HCT116 (cell line): Measurements from ENCODE around the gene COQ10A. TPM values are rescaled to one million over a fixed set of nuclear protein-coding genes. Genes with fewer than 3 reads are reported as not detected.

Source experiments
- ATAC-seq: fragments of 200-7000 bp; cut with Tn5 transposase; 2 replicates; pipeline ENCODE4 v1.9.1; 2020; ENCODE audit warnings: mild to moderate bottlenecking, moderate library complexity
- BruUV-seq: library from RNA; stranded (reverse); fragments of 400-500 nt; replicated peaks from 2 replicates; lab custom pipeline; 2021; lab: Mats Ljungman, UMichigan
- CTCF ChIA-PET: fragments of 300-600 bp; sonication (Branson Sonifier 250); formaldehyde crosslinking; loops from one replicate; lab custom pipeline; 2021; ENCODE audit warnings: antibody characterized with exemption; lab: Charles Lee
- POLR2A ChIA-PET: fragments of 300-600, 350-600 bp; sonication (Branson Sonifier 250); formaldehyde crosslinking; loops from one replicate; lab custom pipeline; 2021; ENCODE audit warnings: antibody characterized with exemption; lab: Charles Lee
- RAD21 ChIA-PET, 2 experiments: fragments of 300-600 bp; sonication (Branson Sonifier 250); formaldehyde crosslinking; loops; one replicate each; lab custom pipeline; 2023; ENCODE audit warnings: low total read pairs in 2 of 2; ENCODE audit not compliant: uncharacterized antibody in 2 of 2, unreplicated experiment in 2 of 2, low non-redundant PET in 1 of 2; lab: Charles Lee
- DNase-seq: peaks from one replicate; pipeline ENCODE4 v3.0.0-alpha.2; 2010; ENCODE audit warnings: low read depth, low spot score
- H2AFZ ChIP-seq: fragments of 200-600 bp; shearing (Covaris generic), sonication (generic); 2 replicates; pipeline ENCODE4 v1.6.1; 2017; ENCODE audit warnings: low read depth, mixed run types, mixed read lengths, antibody characterized with exemption, low read length; ENCODE audit not compliant: poor library complexity, severe bottlenecking
- H3K27ac ChIP-seq: 2 replicates; pipeline ENCODE4 v1.5.1; 2012; ENCODE audit warnings: low read depth, low read length
- H3K27me3 ChIP-seq: fragments of 200-600 bp; sonication (generic); 2 replicates; pipeline ENCODE4 v1.6.1; 2016; ENCODE audit warnings: mixed run types, low read length, mixed read lengths; ENCODE audit not compliant: insufficient read depth
- H3K36me3 ChIP-seq, 2 experiments: fragments of 200-500 bp in 1 of 2; fragments of 200-600 bp in 1 of 2; sonication (Bioruptor generic) in 1 of 2; sonication (generic) in 1 of 2; 2 replicates each; pipeline versions ENCODE4 v1.5.1 to v1.6.1; 2014 to 2016; ENCODE audit warnings: low read length in 2 of 2, inconsistent platforms in 1 of 2, mixed read lengths in 1 of 2, mixed run types in 1 of 2; ENCODE audit not compliant: insufficient read depth in 2 of 2, control insufficient read depth in 1 of 2
- H3K4me1 ChIP-seq, 2 experiments: fragments of 200-600 bp in 1 of 2; sonication (generic) in 1 of 2; 2 replicates each; pipeline versions ENCODE4 v1.5.1 to v1.6.1; 2012 to 2017; ENCODE audit warnings: low read length in 2 of 2, inconsistent platforms in 1 of 2, mild to moderate bottlenecking in 1 of 2, mixed read lengths in 1 of 2, mixed run types in 1 of 2, moderate library complexity in 1 of 2; ENCODE audit not compliant: insufficient read depth in 2 of 2, control insufficient read depth in 1 of 2
- H3K4me2 ChIP-seq: fragments of 200-600 bp; sonication (generic); 2 replicates; pipeline ENCODE4 v1.6.1; 2017; ENCODE audit warnings: mixed run types, low read length, mixed read lengths
- H3K4me3 ChIP-seq, 2 experiments: fragments of 200-600 bp in 1 of 2; sonication (generic) in 1 of 2; replicated peaks in 1 of 2; 2 replicates each; pipeline ENCODE4 v1.5.1; 2011 to 2016; ENCODE audit warnings: low read length in 2 of 2, control low read depth in 1 of 2, low read depth in 1 of 2, mild to moderate bottlenecking in 1 of 2, mixed read lengths in 1 of 2, mixed run types in 1 of 2
- H3K79me2 ChIP-seq: fragments of 200-600 bp; sonication (generic); 2 replicates; pipeline ENCODE4 v1.6.1; 2017; ENCODE audit warnings: mild to moderate bottlenecking, mixed run types, low read length, moderate library complexity, mixed read lengths; ENCODE audit not compliant: insufficient read depth
- H3K9ac ChIP-seq: fragments of 200-600 bp; sonication (generic); 2 replicates; pipeline ENCODE4 v1.6.1; 2016; ENCODE audit warnings: low read length, mixed read lengths
- H3K9me2 ChIP-seq: fragments of 200-600 bp; sonication (generic), shearing (Covaris generic); 2 replicates; pipeline ENCODE4 v1.6.1; 2017; ENCODE audit warnings: mixed run types, mild to moderate bottlenecking, moderate library complexity; ENCODE audit not compliant: insufficient read depth
- H3K9me3 ChIP-seq, 2 experiments: fragments of 200-500 bp in 1 of 2; fragments of 200-600 bp in 1 of 2; sonication (Bioruptor generic) in 1 of 2; sonication (generic) in 1 of 2; 2 replicates each; pipeline ENCODE4 v1.6.1; 2014 to 2017; ENCODE audit warnings: low read length in 2 of 2, mixed read lengths in 2 of 2, inconsistent platforms in 1 of 2, low read depth in 1 of 2, mild to moderate bottlenecking in 1 of 2, mixed run types in 1 of 2, moderate library complexity in 1 of 2; ENCODE audit not compliant: control insufficient read depth in 1 of 2, insufficient read depth in 1 of 2
- H4K20me1 ChIP-seq: fragments of 200-600 bp; sonication (generic), shearing (Covaris generic); 2 replicates; pipeline ENCODE4 v1.6.1; 2017; ENCODE audit warnings: mixed run types, mild to moderate bottlenecking, moderate library complexity; ENCODE audit not compliant: insufficient read depth
- CEBPB ChIP-seq: IDR thresholded peaks from 2 replicates; pipeline ENCODE4 v1.6.1; 2012; ENCODE audit warnings: low read depth
- EGR1 ChIP-seq: IDR thresholded peaks from 2 replicates; pipeline ENCODE4 v1.6.1; 2012; ENCODE audit warnings: low read depth
- ELF1 ChIP-seq: IDR thresholded peaks from 2 replicates; pipeline ENCODE4 v1.6.1; 2012; ENCODE audit warnings: low read depth, borderline replicate concordance
- EZH2phosphoT487 ChIP-seq: fragments of 200-600 bp; IDR thresholded peaks from 2 replicates; pipeline ENCODE4 v1.6.1; 2018; ENCODE audit warnings: antibody characterized with exemption, borderline replicate concordance
- FOSL1 ChIP-seq: IDR thresholded peaks from 2 replicates; pipeline ENCODE4 v1.6.1; 2012; ENCODE audit warnings: low read depth
- JUND ChIP-seq: IDR thresholded peaks from 2 replicates; pipeline ENCODE4 v1.6.1; 2012
- MAX ChIP-seq: IDR thresholded peaks from 2 replicates; pipeline ENCODE4 v1.6.1; 2012
- POLR2A ChIP-seq: IDR thresholded peaks from 2 replicates; pipeline ENCODE4 v1.7.0; 2011; ENCODE audit warnings: borderline replicate concordance; ENCODE audit not compliant: insufficient read depth, insufficient read length; ENCODE audit errors: extremely low read depth
- POLR2AphosphoS5 ChIP-seq: IDR thresholded peaks from 2 replicates; pipeline ENCODE4 v1.6.1; 2011; ENCODE audit warnings: mild to moderate bottlenecking, low read depth, low read length, moderate library complexity
- RAD21 ChIP-seq: IDR thresholded peaks from 2 replicates; pipeline ENCODE4 v1.6.1; 2012; ENCODE audit warnings: low read depth, mild to moderate bottlenecking
- SIN3A ChIP-seq: IDR thresholded peaks from 2 replicates; pipeline ENCODE4 v1.6.1; 2012; ENCODE audit warnings: low read depth
- SP1 ChIP-seq: IDR thresholded peaks from 2 replicates; pipeline ENCODE4 v1.6.1; 2012; ENCODE audit warnings: low read depth
- YY1 ChIP-seq: IDR thresholded peaks from 2 replicates; pipeline ENCODE4 v1.6.1; 2011; ENCODE audit warnings: low read length, low read depth, moderate library complexity, mild to moderate bottlenecking; ENCODE audit not compliant: insufficient replicate concordance; ENCODE audit errors: extremely low read depth
- ZBTB33 ChIP-seq: IDR thresholded peaks from 2 replicates; pipeline ENCODE4 v1.6.1; 2011; ENCODE audit warnings: mild to moderate bottlenecking, low read length, moderate library complexity; ENCODE audit not compliant: insufficient replicate concordance; ENCODE audit errors: extremely low read depth
- ZFX ChIP-seq: fragments of 450-650 bp; IDR thresholded peaks from 2 replicates; pipeline ENCODE4 v1.6.1; 2017
- ZNF274 ChIP-seq: fragments of 200-500 bp; sonication (Bioruptor generic); IDR thresholded peaks from 2 replicates; pipeline ENCODE4 v1.6.1; 2014; ENCODE audit warnings: mild to moderate bottlenecking, low read depth, low read length, inconsistent platforms
- intact Hi-C: fragments of 100-400 bp; cut with micrococcal nuclease; formaldehyde crosslinking; loops from 2 replicates; pipeline ENCODE4 v1.10.0; 2022
- total RNA-seq: library from RNA; stranded (reverse); gene quantifications from one replicate; pipeline ENCODE4 v1.2.1, GENCODE V29; 2021; ENCODE audit not compliant: unreplicated experiment
- TF ChIP-seq, protein P1 (sequence below), 3 experiments: fragments of 200-600 bp in 1 of 3; sonication (generic) in 1 of 3; IDR thresholded peaks in 2 of 3; conservative IDR thresholded peaks in 1 of 3; 2 replicates each; pipeline ENCODE4 v1.5.1; 2012 to 2017; ENCODE audit warnings: low read depth in 2 of 3, low read length in 2 of 3, antibody characterized with exemption in 1 of 3, borderline replicate concordance in 1 of 3, control low read depth in 1 of 3, mild to moderate bottlenecking in 1 of 3, mixed read lengths in 1 of 3, mixed run types in 1 of 3, moderate library complexity in 1 of 3; ENCODE audit not compliant: insufficient read depth in 1 of 3
- TF ChIP-seq, protein P2 (sequence below): IDR thresholded peaks from 2 replicates; pipeline ENCODE4 v1.6.1; 2012

Gene COQ10A
- total RNA-seq, 1 experiment from 2014 or later = 11.7 TPM

DNA sequence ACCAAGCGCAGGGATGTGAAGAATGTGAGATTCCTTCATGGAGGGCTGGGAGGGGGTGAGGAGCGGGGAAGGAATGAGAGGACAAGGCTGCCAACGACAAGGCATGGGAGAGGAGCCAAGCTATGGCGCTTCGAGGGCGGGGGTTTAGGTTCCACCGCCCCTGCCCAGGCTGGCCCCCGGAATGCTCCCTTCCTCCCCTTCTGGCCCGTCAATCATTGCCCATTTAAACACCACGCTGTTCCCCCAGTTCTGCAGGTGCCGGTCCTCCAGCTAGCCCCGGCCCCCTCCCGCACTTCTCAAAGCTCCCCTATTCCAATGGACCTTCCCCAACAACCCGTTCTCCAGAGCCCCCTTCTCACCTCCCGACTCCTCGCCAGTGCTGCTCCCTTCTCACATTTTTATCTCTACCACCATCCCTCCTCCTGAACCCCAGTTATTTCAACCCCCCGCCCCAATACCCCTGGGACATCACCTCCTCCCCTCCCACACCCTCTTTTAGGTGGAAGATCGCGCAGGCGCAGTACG, 45.4 kb upstream of the COQ10A start:
- Histone ChIP-seq H3K9me3 (no peaks in the 10 kb centered on the region), H2AFZ (peak overlapping the region; percentile 35), H3K79me2 (peaks cover 15% of the 10 kb centered on the region), H4K20me1 (no peaks in the 10 kb centered on the region), H3K9ac (peak overlapping the region; percentile 83), H3K9me2 (no peaks in the 10 kb centered on the region), H3K4me3 (peak overlapping the region; percentile 91 to 92), H3K36me3 (peaks cover 3% of the 10 kb centered on the region in 2 experiments; a peak in 3 of 4 replicates), H3K4me1 (peaks cover 8 to 35% of the 10 kb centered on the region in 2 experiments; a peak in 3 of 4 replicates), H3K27ac (peak overlapping the region; percentile 82), H3K4me2 (peak overlapping the region; percentile 94), H3K27me3 (no peaks in the 10 kb centered on the region)
- ATAC-seq (peak; percentile 1), DNase-seq (no peak)
- BruUV-seq = TSS peak; percentile 89
- ChIA-PET RAD21 (no interaction called here), POLR2A (interaction anchor here (0.8 to 2.5 kb wide), 16 partner anchors 12 to 504 kb away, joined by 3 to 13 read pairs (median 4); partner anchors contain the start of genes ANKRD52, CNPY2, COQ10A and ESYT1), CTCF (interaction anchor here (1.1 to 2.6 kb wide), 8 partner anchors 10 to 483 kb away, joined by 3 to 16 read pairs (median 8); partner anchors contain the start of genes SMARCC2 and ZC3H10)
- intact Hi-C loops = loop anchor here (5.0 kb wide), 1 partner anchor 36 kb away; the partner anchor contains the start of gene ANKRD52
- no peak for TF ChIP-seq EGR1
- TF ChIP-seq JUND = no peak
- no peak for TF ChIP-seq ELF1
- TF ChIP-seq, protein P1, sequence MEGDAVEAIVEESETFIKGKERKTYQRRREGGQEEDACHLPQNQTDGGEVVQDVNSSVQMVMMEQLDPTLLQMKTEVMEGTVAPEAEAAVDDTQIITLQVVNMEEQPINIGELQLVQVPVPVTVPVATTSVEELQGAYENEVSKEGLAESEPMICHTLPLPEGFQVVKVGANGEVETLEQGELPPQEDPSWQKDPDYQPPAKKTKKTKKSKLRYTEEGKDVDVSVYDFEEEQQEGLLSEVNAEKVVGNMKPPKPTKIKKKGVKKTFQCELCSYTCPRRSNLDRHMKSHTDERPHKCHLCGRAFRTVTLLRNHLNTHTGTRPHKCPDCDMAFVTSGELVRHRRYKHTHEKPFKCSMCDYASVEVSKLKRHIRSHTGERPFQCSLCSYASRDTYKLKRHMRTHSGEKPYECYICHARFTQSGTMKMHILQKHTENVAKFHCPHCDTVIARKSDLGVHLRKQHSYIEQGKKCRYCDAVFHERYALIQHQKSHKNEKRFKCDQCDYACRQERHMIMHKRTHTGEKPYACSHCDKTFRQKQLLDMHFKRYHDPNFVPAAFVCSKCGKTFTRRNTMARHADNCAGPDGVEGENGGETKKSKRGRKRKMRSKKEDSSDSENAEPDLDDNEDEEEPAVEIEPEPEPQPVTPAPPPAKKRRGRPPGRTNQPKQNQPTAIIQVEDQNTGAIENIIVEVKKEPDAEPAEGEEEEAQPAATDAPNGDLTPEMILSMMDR (IDR thresholded peaks at IDR 0.05 in 2 of 3, conservative IDR thresholded peaks at IDR 0.05 in 1 of 3; ENCODE audit: borderline replicate concordance in 1 of 3, insufficient read depth in 1 of 3, low read depth in 2 of 3, low read length in 2 of 3) = no peak
- no peak for TF ChIP-seq SP1
- TF ChIP-seq SIN3A = no peak
- no peak for TF ChIP-seq FOSL1
- TF ChIP-seq ZBTB33 = no peak
- TF ChIP-seq RAD21 = no peak
- no peak for TF ChIP-seq ZFX
- TF ChIP-seq EZH2phosphoT487 = no peak
- no peak for TF ChIP-seq ZNF274
- TF ChIP-seq MAX = no peak
- TF ChIP-seq POLR2AphosphoS5 = no peak
- TF ChIP-seq, protein P2, sequence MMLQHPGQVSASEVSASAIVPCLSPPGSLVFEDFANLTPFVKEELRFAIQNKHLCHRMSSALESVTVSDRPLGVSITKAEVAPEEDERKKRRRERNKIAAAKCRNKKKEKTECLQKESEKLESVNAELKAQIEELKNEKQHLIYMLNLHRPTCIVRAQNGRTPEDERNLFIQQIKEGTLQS = no peak
- no peak for TF ChIP-seq CEBPB
- TF ChIP-seq YY1 = no peak
- TF ChIP-seq POLR2A = no peak
